GM12891 (cell line): ENCODE measurements around the gene CDH4.

Experiments
- DNase-seq: peaks from one replicate; pipeline ENCODE4 v3.0.0; 2011; ENCODE audit warnings: low spot score; ENCODE audit not compliant: insufficient read length
- FAIRE-seq: peaks from 2 replicates; lab custom pipeline; 2011; peaks lifted over from hg19 to GRCh38; lab: Jason Lieb, UNC
- PAX5 ChIP-seq: IDR thresholded peaks from 2 replicates; pipeline ENCODE4 v1.6.1; 2011; ENCODE audit warnings: low read length, moderate library complexity, mild to moderate bottlenecking; ENCODE audit not compliant: insufficient read depth, severe bottlenecking
- POLR2A ChIP-seq: IDR thresholded peaks from 2 replicates; pipeline ENCODE4 v1.6.1; 2011; ENCODE audit warnings: low read depth, low read length, control low read depth
- POLR2AphosphoS5 ChIP-seq: IDR thresholded peaks from 2 replicates; pipeline ENCODE4 v1.6.1; 2011; ENCODE audit warnings: low read depth, low read length, control low read depth
- POU2F2 ChIP-seq: IDR thresholded peaks from 2 replicates; pipeline ENCODE4 v1.6.1; 2011; ENCODE audit warnings: low read depth, mild to moderate bottlenecking, control low read depth, low read length, moderate library complexity
- SPI1 ChIP-seq: IDR thresholded peaks from 2 replicates; pipeline ENCODE4 v1.6.1; 2011; ENCODE audit warnings: low read depth, low read length, control low read depth
- TAF1 ChIP-seq: IDR thresholded peaks from 2 replicates; pipeline ENCODE4 v1.6.1; 2011; ENCODE audit warnings: low read depth, low read length, control low read depth

Gene CDH4

GRCh38 chr20:61833807-61834610 is 581.9 kb downstream of the CDH4 start:
- no peak for TF ChIP-seq SPI1
- TF ChIP-seq PAX5: no peak
- TF ChIP-seq POLR2A: no peak
- no peak for TF ChIP-seq POU2F2
- no peak for TF ChIP-seq TAF1
- TF ChIP-seq POLR2AphosphoS5: no peak
- DNase-seq: no peak
- FAIRE-seq: no peak

- TF ChIP-seq POLR2A: no peak
- no peak for TF ChIP-seq TAF1
- TF ChIP-seq POLR2AphosphoS5: no peak
- no peak for TF ChIP-seq POU2F2
- TF ChIP-seq PAX5: no peak
- TF ChIP-seq SPI1: no peak
- FAIRE-seq (no peak), DNase-seq (no peak)
These were observed 583.2 kb downstream of the CDH4 start for GRCh38 chr20:61835301-61835700.

- DNase-seq: no peak
- FAIRE-seq: no peak
- TF ChIP-seq POLR2A: no peak
- no peak for TF ChIP-seq PAX5
- TF ChIP-seq POLR2AphosphoS5: no peak
- TF ChIP-seq TAF1: no peak
- no peak for TF ChIP-seq SPI1
- TF ChIP-seq POU2F2: no peak
These were observed 583.8 kb downstream of the CDH4 start for GRCh38 chr20:61835791-61836350.

- DNase-seq (no peak), FAIRE-seq (no peak)
- TF ChIP-seq PAX5 (no peak), TAF1 (no peak)
These were observed 585.1 kb downstream of the CDH4 start for GRCh38 chr20:61837200-61837599.

- FAIRE-seq: peak; percentile 84
- TF ChIP-seq POU2F2 (no peak), POLR2A (no peak), SPI1 (no peak), POLR2AphosphoS5 (no peak), PAX5 (no peak), TAF1 (no peak)
- no peak for DNase-seq
These were observed 587.3 kb downstream of the CDH4 start for GRCh38 chr20:61839223-61839911.

GRCh38 chr20:61839912-61840778 is 588.1 kb downstream of the CDH4 start:
- TF ChIP-seq SPI1 (no peak), POLR2AphosphoS5 (no peak), POU2F2 (no peak), PAX5 (no peak), POLR2A (no peak), TAF1 (no peak)
- DNase-seq: no peak
- FAIRE-seq: no peak

GRCh38 chr20:61840779-61841455 is 588.9 kb downstream of the CDH4 start:
- no peak for DNase-seq
- TF ChIP-seq POLR2A (no peak), PAX5 (no peak), SPI1 (no peak), POU2F2 (no peak), POLR2AphosphoS5 (no peak), TAF1 (no peak)
- FAIRE-seq: no peak

GRCh38 chr20:61841551-61841950 is 589.5 kb downstream of the CDH4 start:
- DNase-seq (no peak), FAIRE-seq (no peak)
- TF ChIP-seq POLR2AphosphoS5 (no peak), SPI1 (no peak), PAX5 (no peak), POLR2A (no peak), TAF1 (no peak), POU2F2 (no peak)
